Activated gamma-delta T cell treated with anti-CD3 and anti-CD28 coated beads, Interleukin-2, amount 50 U/mL, for 16 hours (primary cell): ENCODE results near the gene DGUOK.
"Not testable (repeated sequence)": the region's sequence is repeated elsewhere in the genome, so short reads cannot be mapped to it uniquely, and the experiment has no call there.

Experiments
- DNase-seq: peaks from one replicate; pipeline ENCODE4 v3.0.0-alpha.2; 2020; ENCODE audit warnings: low read depth

Gene DGUOK

GRCh38 chr2:73926493-73927327, at the start of gene DGUOK:
DGUOK (plus strand) TSS chr2:73926880; CDS start chr2:73926911, 31 bp downstream.
- peak; percentile 94 for DNase-seq

GRCh38 chr2:73877071-73877802, 49.4 kb upstream of the DGUOK start:
- DNase-seq = no peak

GRCh38 chr2:73877984-73878383, 48.7 kb upstream of the DGUOK start:
- DNase-seq = not testable (repeated sequence)

- DNase-seq = no peak
Measured at GRCh38 chr2:73885406-73885805, 41.3 kb upstream of the DGUOK start.

- no peak for DNase-seq
Measured at GRCh38 chr2:73886357-73886756, 40.3 kb upstream of the DGUOK start.

- DNase-seq = not testable (repeated sequence)
Measured at GRCh38 chr2:73887596-73888353, 38.9 kb upstream of the DGUOK start.

GRCh38 chr2:73888388-73888787, 38.3 kb upstream of the DGUOK start:
- DNase-seq = no peak

GRCh38 chr2:73889206-73889605, 37.5 kb upstream of the DGUOK start:
- DNase-seq = no peak

GRCh38 chr2:73890301-73891092, 36.2 kb upstream of the DGUOK start:
- DNase-seq = no peak

GRCh38 chr2:73891276-73891901, 35.3 kb upstream of the DGUOK start:
- no peak for DNase-seq

- no peak for DNase-seq
Measured at GRCh38 chr2:73892631-73893329, 33.9 kb upstream of the DGUOK start, which contains the start of gene ACTG2. ACTG2 (plus strand) TSS chr2:73893008; CDS start chr2:73901312, 8,304 bp downstream.

GRCh38 chr2:73893764-73894474, 32.8 kb upstream of the DGUOK start:
- no peak for DNase-seq

- no peak for DNase-seq
Measured at GRCh38 chr2:73894475-73894850, 32.2 kb upstream of the DGUOK start.

- DNase-seq = no peak
Measured at GRCh38 chr2:73894877-73895276, 31.8 kb upstream of the DGUOK start.

GRCh38 chr2:73895473-73895872, 31.2 kb upstream of the DGUOK start:
- DNase-seq = no peak

GRCh38 chr2:73896362-73897239, 30.1 kb upstream of the DGUOK start:
- peak; percentile 15 for DNase-seq

GRCh38 chr2:73897240-73897583, 29.5 kb upstream of the DGUOK start:
- DNase-seq = no peak

- no peak for DNase-seq
Measured at GRCh38 chr2:73897934-73898333, 28.7 kb upstream of the DGUOK start.

GRCh38 chr2:73899801-73900336, 26.8 kb upstream of the DGUOK start:
- no peak for DNase-seq
